HepG2 (cell line): Measurements from ENCODE around the gene INHA. TPM values are rescaled to one million over a fixed set of nuclear protein-coding genes. Genes with fewer than 3 reads are reported as not detected.

Source experiments
- ATAC-seq: fragments of 200-7000 bp; cut with Tn5 transposase; 3 replicates; pipeline ENCODE4 v1.9.1; 2020; ENCODE audit warnings: mild to moderate bottlenecking, moderate library complexity
- BruUV-seq: library from RNA; stranded (reverse); fragments of 400-500 nt; replicated peaks from 2 replicates; lab custom pipeline; 2021; lab: Mats Ljungman, UMichigan
- CTCF ChIA-PET: fragments of 300-600 bp; formaldehyde crosslinking; extraction: SDS; loops from one replicate; lab custom pipeline; 2021; ENCODE audit warnings: low total read pairs, inconsistent platforms, low intra/inter-chr PET ratio; lab: Yijun Ruan, JAX
- POLR2A ChIA-PET: fragments of 350-600 bp; sonication (Branson Sonifier 250); formaldehyde crosslinking; loops from one replicate; lab custom pipeline; 2020; ENCODE audit warnings: antibody characterized with exemption, inconsistent platforms; lab: Yijun Ruan, JAX
- DNase-seq: peaks from one replicate; pipeline ENCODE4 v3.0.0-alpha.2; 2015; ENCODE audit warnings: low spot score
- FAIRE-seq: peaks from 3 replicates; lab custom pipeline; 2011; peaks lifted over from hg19 to GRCh38; lab: Jason Lieb, UNC
- H2AFZ ChIP-seq: one replicate; pipeline ENCODE4 v1.6.1; 2011; ENCODE audit warnings: low read length, inconsistent platforms
- H3K27ac ChIP-seq: fragments of 300-600 bp; 3 replicates; pipeline ENCODE4 v1.8.0; 2011; ENCODE audit warnings: mixed run types, mild to moderate bottlenecking, mixed read lengths, low read length, inconsistent platforms; ENCODE audit not compliant: insufficient read depth; ENCODE audit errors: extremely low read length
- H3K27me3 ChIP-seq, 2 experiments: fragments of 200-600 bp in 1 of 2; 2 replicates in 1 of 2; 3 replicates in 1 of 2; pipeline versions ENCODE4 v1.6.0 to v1.8.0; 2011; ENCODE audit warnings: low read length in 2 of 2, mild to moderate bottlenecking in 2 of 2, moderate library complexity in 2 of 2, inconsistent platforms in 1 of 2; ENCODE audit not compliant: insufficient read depth in 2 of 2, control insufficient read depth in 1 of 2
- H3K36me3 ChIP-seq, 2 experiments: fragments of 200-600 bp in 1 of 2; replicated peaks in 1 of 2; 2 replicates in 1 of 2; 3 replicates in 1 of 2; pipeline versions ENCODE4 v1.5.1 to v1.8.0; 2011; ENCODE audit warnings: low read length in 2 of 2, inconsistent platforms in 1 of 2; ENCODE audit not compliant: insufficient read depth in 2 of 2, control insufficient read depth in 1 of 2
- H3K4me1 ChIP-seq: 2 replicates; pipeline ENCODE4 v1.5.1; 2012; ENCODE audit warnings: low read length, inconsistent platforms; ENCODE audit not compliant: insufficient read depth
- H3K4me2 ChIP-seq: 2 replicates; pipeline ENCODE4 v1.6.0; 2011; ENCODE audit warnings: low read depth, low read length, inconsistent platforms
- H3K4me3 ChIP-seq, 3 experiments: fragments of 200-600 bp in 1 of 3; sonication (generic), shearing (Covaris generic) in 1 of 3; replicated peaks in 1 of 3; 2 replicates each; pipeline ENCODE4 v1.5.1; 2011 to 2016; ENCODE audit warnings: low read length in 3 of 3, inconsistent platforms in 2 of 3, low read depth in 2 of 3, mild to moderate bottlenecking in 2 of 3, control low read depth in 1 of 3, mixed read lengths in 1 of 3; ENCODE audit not compliant: insufficient read depth in 1 of 3
- H3K79me2 ChIP-seq: one replicate; pipeline ENCODE4 v1.6.1; 2011; ENCODE audit warnings: low read length, inconsistent platforms; ENCODE audit not compliant: insufficient read depth
- H3K9ac ChIP-seq: 2 replicates; pipeline ENCODE4 v1.6.0; 2011; ENCODE audit warnings: mild to moderate bottlenecking, low read depth, low read length, inconsistent platforms; ENCODE audit not compliant: insufficient read depth
- H3K9me3 ChIP-seq: 2 replicates; pipeline ENCODE4 v1.5.1; 2012; ENCODE audit warnings: mild to moderate bottlenecking, low read length
- H4K20me1 ChIP-seq: 2 replicates; pipeline ENCODE4 v1.6.0; 2011; ENCODE audit warnings: inconsistent platforms, mild to moderate bottlenecking, low read length, moderate library complexity; ENCODE audit not compliant: insufficient read depth
- BHLHE40 ChIP-seq: IDR thresholded peaks from 2 replicates; pipeline ENCODE4 v1.6.1; 2011; ENCODE audit warnings: low read length, improper control_type of control experiment
- CREM ChIP-seq, 2 experiments: sonication (generic) in 1 of 2; formaldehyde crosslinking in 1 of 2; IDR thresholded peaks; 2 replicates each; pipeline versions ENCODE4 v1.4.0 to v1.6.1; 2016 to 2020; ENCODE audit warnings: antibody characterized with exemption in 1 of 2, mild to moderate bottlenecking in 1 of 2, missing genetic modification reagents in 1 of 2
- GABPA ChIP-seq, 2 experiments: IDR thresholded peaks; 2 replicates each; pipeline ENCODE4 v1.6.1; 2011 to 2016; ENCODE audit warnings: low read depth in 2 of 2, low read length in 1 of 2, missing biosample characterization in 1 of 2, missing genetic modification characterization in 1 of 2
- HNRNPK ChIP-seq: fragments of 200-400 bp; formaldehyde crosslinking; IDR thresholded peaks from 2 replicates; pipeline ENCODE4 v1.6.1; 2018; ENCODE audit warnings: low read length, low read depth, moderate library complexity, mild to moderate bottlenecking; ENCODE audit not compliant: poor library complexity, severe bottlenecking
- NR3C1 ChIP-seq: sonication (generic); formaldehyde crosslinking; IDR thresholded peaks from 2 replicates; pipeline ENCODE4 v1.4.0; 2020; ENCODE audit warnings: missing genetic modification reagents
- PHB2 ChIP-seq: fragments of 450-650 bp; IDR thresholded peaks from 2 replicates; pipeline ENCODE4 v1.6.1; 2018; ENCODE audit not compliant: partially characterized antibody
- RFX3 ChIP-seq: IDR thresholded peaks from 2 replicates; pipeline ENCODE4 v1.6.1; 2016; ENCODE audit warnings: missing biosample characterization, missing genetic modification reagents
- SAFB2 ChIP-seq: sonication (generic); formaldehyde crosslinking; IDR thresholded peaks from 2 replicates; pipeline ENCODE4 v1.5.1; 2020; ENCODE audit warnings: missing genetic modification reagents, low read depth, mild to moderate bottlenecking, borderline replicate concordance
- SMARCE1 ChIP-seq: fragments of 450-650 bp; IDR thresholded peaks from 2 replicates; pipeline ENCODE4 v1.6.1; 2017; ENCODE audit warnings: borderline replicate concordance
- ZNF563 ChIP-seq: sonication (generic); formaldehyde crosslinking; IDR thresholded peaks from 2 replicates; pipeline ENCODE4 v1.8.0; 2022; ENCODE audit warnings: mild to moderate bottlenecking, moderate library complexity, missing genetic modification reagents
- ZNF597 ChIP-seq: sonication (generic); formaldehyde crosslinking; IDR thresholded peaks from 2 replicates; pipeline ENCODE4 v1.5.0; 2020; ENCODE audit warnings: missing genetic modification reagents
- ZSCAN9 ChIP-seq: IDR thresholded peaks from 2 replicates; pipeline ENCODE4 v1.6.1; 2016; ENCODE audit warnings: borderline replicate concordance
- WGBS: methylation state at CpG from one replicate; pipeline ENCODE4 v1.1.6; 2017; ENCODE audit warnings: low lambda C conversion rate; 5-methylcytosine and 5-hydroxymethylcytosine counted together
- in situ Hi-C: cut with HindIII; loops from 2 replicates; pipeline ENCODE4 v1.10.0; 2017; ENCODE audit warnings: low pct_unique_long_range_greater_than_20kb; ENCODE audit not compliant: extremely low pct_ligation_motif_present
- intact Hi-C: fragments of 100-400 bp; cut with micrococcal nuclease; formaldehyde crosslinking; loops from one replicate; pipeline ENCODE4 v1.10.0; 2022; ENCODE audit not compliant: unreplicated experiment
- polyA plus RNA-seq, 8 experiments: library from polyadenylated mRNA; depleted of rRNA in 3 of 8; stranded (reverse) in 7 of 8; unstranded in 1 of 8; fragments of >200 nt; fragmentation: Illumina TruSeq in 4 of 8; extraction: Trizol in 4 of 8; gene quantifications; 2 replicates each; pipeline versions ENCODE4 v1.2.1 to v1.2.3, GENCODE V29; 2011 to 2016; ENCODE audit warnings: low read depth in 4 of 8, missing spikeins in 1 of 8, mixed read lengths in 1 of 8; ENCODE audit not compliant: insufficient read depth in 1 of 8
- total RNA-seq, 5 experiments: library from RNA; depleted of rRNA; stranded (reverse); fragments of >200 nt; fragmentation: Illumina TruSeq; extraction: Trizol; gene quantifications; 2 replicates each; pipeline ENCODE4 v1.2.3, GENCODE V29; 2016; ENCODE audit warnings: low read depth in 1 of 5

The INHA gene
- total and polyA plus RNA-seq, 2 of the 13 experiments (the other 11 are each of a cell fraction or from before 2014, with no cell fraction given), result 4.1 to 15.2 TPM

DNA sequence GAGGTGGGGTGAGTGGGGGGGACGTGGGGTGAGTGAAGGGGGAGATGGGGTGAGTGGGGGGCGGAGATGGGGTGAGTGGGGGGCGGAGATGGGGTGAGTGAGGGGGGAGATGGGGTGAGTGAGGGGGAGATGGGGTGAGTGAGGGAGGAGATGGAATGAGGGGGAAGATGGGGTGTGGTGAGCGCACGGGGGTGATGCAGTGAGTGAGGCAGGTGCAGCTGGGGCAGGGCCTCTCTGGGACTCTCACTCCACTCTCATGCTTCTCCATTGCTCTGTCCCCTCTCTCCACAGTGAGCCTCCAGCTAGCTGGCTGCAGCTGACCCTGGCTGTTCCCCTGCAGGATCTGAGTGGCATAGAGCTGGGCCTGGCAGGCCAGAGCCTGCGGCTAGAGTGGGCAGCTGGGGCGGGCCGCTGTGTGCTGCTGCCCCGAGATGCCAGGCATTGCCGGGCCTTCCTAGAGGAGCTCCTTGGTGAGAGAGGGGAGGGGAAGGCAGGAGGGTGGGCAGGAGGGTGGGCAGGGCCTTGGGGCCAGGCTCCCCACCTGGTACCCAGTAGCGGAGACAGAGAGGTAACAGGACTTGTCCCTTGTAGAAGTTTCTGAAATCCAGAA, 41.5 kb downstream of the INHA start:
- no peaks in the 10 kb centered on the region for H3K79me2 ChIP-seq
- no peaks in the 10 kb centered on the region for H4K20me1 ChIP-seq
- CTCF ChIA-PET, result no interaction called here
- WGBS, result 95% methylated on average over 11 of the region's 11 CpGs
- H3K4me2 ChIP-seq, result no peak overlapping the region
- no peak overlapping the region for H2AFZ ChIP-seq
- no peaks in the 10 kb centered on the region for H3K9me3 ChIP-seq
- H3K9ac ChIP-seq, result no peak overlapping the region
- H3K36me3 ChIP-seq, result peaks cover 8 to 26% of the 10 kb centered on the region in 2 experiments
- DNase-seq (no peak), FAIRE-seq (no peak), ATAC-seq (peak; percentile 13; the same call in 1 of the 3 replicates)
- H3K27ac ChIP-seq, result no peak overlapping the region
- POLR2A ChIA-PET, result no interaction called here
- in situ Hi-C loops (no loop called here), intact Hi-C loops (no loop called here)
- H3K4me3 ChIP-seq, result no peak overlapping the region
- no TSS peak for BruUV-seq
- TF ChIP-seq HNRNPK (peak; percentile 34), RFX3 (CRISPR knock-in tag) (no peak), NR3C1 (CRISPR knock-in tag) (no peak), PHB2 (no peak), CREM (IDR thresholded peaks at IDR 0.05) (no peak), CREM (CRISPR knock-in tag; IDR thresholded peaks at IDR 0.05) (no peak)
- peaks cover 5% of the 10 kb centered on the region for H3K4me1 ChIP-seq
- no peaks in the 10 kb centered on the region for H3K27me3 ChIP-seq

DNA sequence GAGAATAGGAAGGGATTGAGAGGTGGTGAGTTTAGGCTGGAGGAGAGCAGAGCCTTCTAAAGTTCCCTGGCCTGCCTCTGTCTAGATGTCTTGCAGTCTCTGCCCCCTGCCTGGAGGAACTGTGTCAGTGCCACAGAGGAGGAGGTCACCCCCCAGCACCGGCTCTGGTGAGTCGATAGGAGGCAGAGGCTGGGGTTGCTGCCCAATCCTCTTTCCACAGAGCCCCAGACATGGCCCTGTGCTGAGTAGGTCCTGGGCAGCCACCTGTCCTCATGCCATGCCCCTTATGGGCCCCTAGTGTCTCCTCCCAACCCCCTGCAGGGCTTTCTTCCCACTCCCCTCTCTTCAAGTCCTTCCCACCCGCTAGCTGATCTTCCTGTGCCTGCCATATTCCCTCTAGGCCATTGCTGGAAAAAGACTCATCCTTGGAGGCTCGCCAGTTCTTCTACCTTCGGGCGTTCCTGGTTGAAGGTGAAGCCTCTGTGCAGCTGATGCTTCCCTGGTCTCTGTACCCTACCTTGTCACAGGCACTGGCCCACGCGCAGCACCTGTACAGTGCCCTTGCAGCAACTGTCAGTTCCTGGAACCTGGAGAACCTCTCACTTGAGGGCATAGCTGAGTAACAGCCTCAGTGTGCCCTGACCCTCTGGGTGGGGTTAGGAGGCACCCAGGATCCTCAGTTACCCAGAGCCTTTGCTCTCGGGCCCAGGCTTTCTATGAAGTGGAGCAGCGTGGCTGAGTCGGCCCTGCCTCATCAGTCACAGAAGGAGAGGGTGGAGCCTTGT, 42.2 kb downstream of the INHA start:
- POLR2A ChIA-PET, result no interaction called here
- Histone ChIP-seq H4K20me1 (no peaks in the 10 kb centered on the region), H3K4me3 (no peak overlapping the region), H3K27me3 (no peaks in the 10 kb centered on the region), H3K79me2 (no peaks in the 10 kb centered on the region), H3K36me3 (peaks cover 4 to 22% of the 10 kb centered on the region in 2 experiments; a peak in 4 of 5 replicates)
- intact Hi-C loops, result no loop called here
- no TSS peak for BruUV-seq
- no peak for FAIRE-seq
- DNase-seq, result no peak
- in situ Hi-C loops, result no loop called here
- TF ChIP-seq SMARCE1, result no peak
- TF ChIP-seq GABPA (IDR thresholded peaks at IDR 0.05; ENCODE audit: low read depth, low read length), result 0 out of 2 replicates have a peak, but pooled peaks have one; percentile 6
- no peak for TF ChIP-seq GABPA (CRISPR knock-in tag; IDR thresholded peaks at IDR 0.05; ENCODE audit: low read depth)
- TF ChIP-seq SAFB2 (CRISPR knock-in tag), result no peak
- TF ChIP-seq BHLHE40, result no peak
- TF ChIP-seq ZNF597 (CRISPR knock-in tag), result no peak
- no peak for TF ChIP-seq ZSCAN9 (CRISPR knock-in tag)
- no peak for TF ChIP-seq ZNF563
- TF ChIP-seq, all 625 proteins: peak for 1
- ATAC-seq, result no peak
- CTCF ChIA-PET, result no interaction called here
- H3K4me2 ChIP-seq, result no peak overlapping the region
- H3K9me3 ChIP-seq, result no peaks in the 10 kb centered on the region
- H2AFZ ChIP-seq, result no peak overlapping the region
- no peak overlapping the region for H3K27ac ChIP-seq
- peaks cover 10% of the 10 kb centered on the region for H3K4me1 ChIP-seq
- no peak overlapping the region for H3K9ac ChIP-seq
- WGBS, result 97% methylated on average over 11 of the region's 11 CpGs
